22Rv1 (cell line): ENCODE measurements around the gene LTBR.

Experiments
- H3K27ac ChIP-seq: fragments of 450-650 bp; 2 replicates; pipeline ENCODE4 v1.5.1; 2017
- CTCF ChIP-seq: fragments of 450-650 bp; IDR thresholded peaks from 2 replicates; pipeline ENCODE4 v1.5.1; 2017; ENCODE audit warnings: mild to moderate bottlenecking
- ZFX ChIP-seq: fragments of 450-650 bp; IDR thresholded peaks from 2 replicates; pipeline ENCODE4 v1.6.1; 2017; ENCODE audit warnings: antibody characterized with exemption, borderline replicate concordance

LTBR gene

GRCh38 chr12:6435961-6436715 lies 52.2 kb downstream of the LTBR start:
- TF ChIP-seq CTCF: no peak
- H3K27ac ChIP-seq: no peak overlapping the region

GRCh38 chr12:6437586-6437985 lies 53.6 kb downstream of the LTBR start:
- H3K27ac ChIP-seq: no peak overlapping the region
- TF ChIP-seq CTCF (no peak), ZFX (no peak)

- TF ChIP-seq ZFX (no peak), CTCF (no peak)
- no peak overlapping the region for H3K27ac ChIP-seq
Measured at GRCh38 chr12:6438345-6438744, 54.4 kb downstream of the LTBR start.

- H3K27ac ChIP-seq: no peak overlapping the region
- no peak for TF ChIP-seq CTCF
- no peak for TF ChIP-seq ZFX
Measured at GRCh38 chr12:6440391-6440790, 56.4 kb downstream of the LTBR start.
